GM12865 (cell line): ENCODE results near the gene TENM4.

Source experiments
- DNase-seq: peaks from one replicate; pipeline ENCODE4 v3.0.0; 2010; ENCODE audit warnings: low read depth
- H3K4me3 ChIP-seq: 2 replicates; pipeline ENCODE4 v1.5.1; 2011; ENCODE audit warnings: mild to moderate bottlenecking, low read depth, low read length, control low read depth
- TF ChIP-seq, protein P1 (sequence below): IDR thresholded peaks from 2 replicates; pipeline ENCODE4 v1.5.1; 2011; ENCODE audit warnings: low read length, control low read depth, low read depth, inconsistent platforms; ENCODE audit not compliant: insufficient read depth; ENCODE audit errors: missing control alignments

TENM4 gene

DNA sequence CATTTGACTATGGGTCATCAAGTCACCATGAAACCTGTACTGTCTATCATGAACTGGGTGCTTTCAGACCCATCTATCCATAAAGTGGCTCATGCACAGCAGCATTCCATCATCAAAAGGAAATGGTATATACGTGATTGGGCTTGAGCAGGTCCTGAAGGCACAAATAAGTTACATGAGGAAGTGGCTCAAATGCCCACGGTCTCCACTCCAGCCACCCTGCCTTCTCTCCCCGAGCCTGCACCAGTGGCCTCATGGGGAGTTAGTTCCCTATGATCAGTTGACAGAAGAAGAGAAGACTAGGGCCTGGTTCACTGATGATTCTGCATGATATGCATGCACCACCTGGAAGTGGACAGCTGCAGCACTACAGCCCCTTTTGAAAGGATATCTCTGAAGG, 312.5 kb downstream of the TENM4 start:
- no peak overlapping the region for H3K4me3 ChIP-seq
- TF ChIP-seq, protein P1, sequence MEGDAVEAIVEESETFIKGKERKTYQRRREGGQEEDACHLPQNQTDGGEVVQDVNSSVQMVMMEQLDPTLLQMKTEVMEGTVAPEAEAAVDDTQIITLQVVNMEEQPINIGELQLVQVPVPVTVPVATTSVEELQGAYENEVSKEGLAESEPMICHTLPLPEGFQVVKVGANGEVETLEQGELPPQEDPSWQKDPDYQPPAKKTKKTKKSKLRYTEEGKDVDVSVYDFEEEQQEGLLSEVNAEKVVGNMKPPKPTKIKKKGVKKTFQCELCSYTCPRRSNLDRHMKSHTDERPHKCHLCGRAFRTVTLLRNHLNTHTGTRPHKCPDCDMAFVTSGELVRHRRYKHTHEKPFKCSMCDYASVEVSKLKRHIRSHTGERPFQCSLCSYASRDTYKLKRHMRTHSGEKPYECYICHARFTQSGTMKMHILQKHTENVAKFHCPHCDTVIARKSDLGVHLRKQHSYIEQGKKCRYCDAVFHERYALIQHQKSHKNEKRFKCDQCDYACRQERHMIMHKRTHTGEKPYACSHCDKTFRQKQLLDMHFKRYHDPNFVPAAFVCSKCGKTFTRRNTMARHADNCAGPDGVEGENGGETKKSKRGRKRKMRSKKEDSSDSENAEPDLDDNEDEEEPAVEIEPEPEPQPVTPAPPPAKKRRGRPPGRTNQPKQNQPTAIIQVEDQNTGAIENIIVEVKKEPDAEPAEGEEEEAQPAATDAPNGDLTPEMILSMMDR = no peak
- DNase-seq = no peak

DNA sequence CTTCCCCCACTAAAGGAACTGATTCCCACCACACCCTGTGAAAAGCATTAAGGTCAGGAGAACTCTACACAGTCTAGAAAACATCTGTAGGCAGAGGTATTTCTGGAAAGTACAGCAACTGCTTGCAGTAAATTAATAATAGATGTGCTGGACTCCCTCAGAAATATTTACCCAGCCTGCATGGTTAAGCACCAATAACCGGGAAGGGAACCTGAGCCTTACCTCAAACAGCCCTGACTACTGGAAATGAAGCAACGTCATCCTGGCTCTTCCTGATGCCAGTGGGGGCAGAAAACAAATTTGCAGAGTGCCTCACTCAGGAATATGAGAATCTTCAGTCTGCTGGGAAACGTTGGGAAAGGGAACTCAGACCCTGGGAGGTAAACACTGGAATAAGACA, 318.1 kb downstream of the TENM4 start:
- no peak overlapping the region for H3K4me3 ChIP-seq
- TF ChIP-seq, protein P1 = no peak
- DNase-seq = no peak

DNA sequence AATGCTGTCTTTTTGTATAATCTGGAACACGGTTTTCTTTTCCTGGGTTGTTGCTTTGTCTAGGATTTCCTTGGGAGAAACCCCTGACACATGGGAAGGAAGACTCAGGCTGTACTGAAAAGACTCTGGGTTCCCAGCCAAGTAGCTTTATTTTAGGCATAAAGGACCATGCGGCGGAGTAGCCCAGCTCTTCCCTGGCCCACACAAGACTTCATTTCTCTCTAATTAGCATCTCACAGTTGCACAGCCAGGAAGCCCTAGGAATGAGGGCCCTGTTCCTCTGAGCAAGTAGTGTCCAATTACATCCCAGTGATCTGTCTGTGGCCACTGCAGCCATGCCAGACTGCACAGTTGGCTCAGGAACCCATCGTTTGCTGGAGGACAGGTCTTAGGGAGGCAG, 319.5 kb downstream of the TENM4 start:
- no peak for DNase-seq
- TF ChIP-seq, protein P1 = no peak
- no peak overlapping the region for H3K4me3 ChIP-seq

DNA sequence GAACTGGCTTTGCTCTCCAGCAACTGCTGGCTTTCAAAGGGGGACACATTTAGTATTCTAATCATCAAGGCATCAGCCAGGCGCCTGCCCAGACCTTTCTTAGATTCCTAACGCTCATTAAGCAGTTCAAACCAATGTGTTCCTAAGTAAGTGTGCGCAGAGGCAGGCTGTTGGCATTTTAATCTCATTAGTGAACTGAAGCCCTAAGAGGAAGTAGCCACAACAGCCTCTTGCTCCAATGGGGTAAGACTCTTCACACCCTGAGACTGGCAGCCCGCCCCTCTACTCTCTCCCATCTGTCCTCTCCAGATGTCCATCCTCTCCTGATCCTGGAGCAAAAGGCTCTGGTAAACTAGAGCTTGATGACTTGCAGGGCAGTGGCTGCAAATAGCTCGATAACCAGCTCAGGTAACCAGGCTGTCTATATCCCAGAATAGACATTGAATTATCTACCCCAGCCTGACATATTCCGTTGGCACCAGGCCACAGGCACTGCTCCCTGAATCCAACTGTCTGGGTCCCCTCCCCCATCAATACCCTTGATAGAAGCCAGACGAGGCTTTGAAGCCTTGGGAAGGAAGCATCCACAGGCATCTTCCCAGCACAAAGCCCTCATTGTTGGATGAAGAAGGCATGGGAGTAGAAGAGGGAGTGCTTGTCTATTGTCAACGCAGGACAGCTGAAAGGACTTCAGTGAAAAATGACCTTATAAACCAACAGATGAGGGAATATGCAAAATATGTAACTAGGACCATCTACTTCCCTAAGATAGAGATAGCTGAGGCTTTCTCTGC, 321.1 kb downstream of the TENM4 start:
- no peak overlapping the region for H3K4me3 ChIP-seq
- TF ChIP-seq, protein P1 = no peak
- no peak for DNase-seq

DNA sequence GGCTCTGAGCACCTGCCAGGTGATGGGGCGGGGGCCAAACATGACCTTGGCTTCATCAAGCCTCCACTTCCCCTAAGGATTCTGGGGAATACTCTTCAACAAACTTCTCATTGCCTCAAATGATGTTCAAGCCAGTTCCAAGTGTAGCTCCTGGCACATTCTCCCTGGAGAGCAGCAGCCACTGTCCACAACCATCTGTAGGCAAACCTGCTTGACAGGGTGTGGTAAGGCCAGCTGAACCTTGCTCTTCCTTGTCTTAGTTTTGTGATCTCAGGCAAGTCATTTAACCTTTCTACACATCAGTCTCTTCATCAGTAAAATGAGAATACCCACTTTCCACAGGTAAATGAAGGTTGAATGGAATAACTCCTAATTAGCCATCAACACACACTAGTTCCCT, 323.3 kb downstream of the TENM4 start:
- H3K4me3 ChIP-seq = no peak overlapping the region
- no peak for DNase-seq
- TF ChIP-seq, protein P1 = no peak

DNA sequence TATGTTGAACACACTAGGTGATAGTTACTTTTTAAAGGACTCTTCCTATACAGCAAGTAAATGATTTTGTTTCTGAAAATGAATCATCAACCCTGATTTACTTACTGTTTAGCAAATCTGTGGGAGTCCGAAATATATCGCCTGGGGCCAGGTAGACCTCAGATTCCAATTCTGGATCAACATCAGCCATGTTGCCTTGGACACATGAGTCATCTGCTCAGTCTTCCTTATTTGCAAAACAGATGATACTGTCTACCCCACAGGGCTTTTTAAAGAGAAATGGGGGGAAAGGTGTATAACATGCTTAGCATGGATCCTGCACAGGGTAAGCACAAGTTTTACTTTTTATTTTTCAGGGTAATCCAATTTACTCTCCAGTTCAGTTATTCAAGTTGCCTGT, 324.2 kb downstream of the TENM4 start:
- no peak for DNase-seq
- H3K4me3 ChIP-seq = no peak overlapping the region
- TF ChIP-seq, protein P1 = no peak
